Gastrocnemius medialis (tissue), 4 donors: ENCODE results near the gene BACH1.

Source experiments
- POLR2A ChIP-seq, 2 donors: fragments of 450-650 bp; IDR thresholded peaks; one replicate each; pipeline ENCODE4 v1.6.1; 2017; ENCODE audit warnings: antibody characterized with exemption in 2 of 2, mild to moderate bottlenecking in 2 of 2, moderate library complexity in 2 of 2
- TF ChIP-seq, protein P1 (sequence below), 5 experiments: fragments of 450-650 bp in 3 of 5; fragments of 200-600 bp in 2 of 5; sonication (generic) in 2 of 5; IDR thresholded peaks in 4 of 5; conservative IDR thresholded peaks in 1 of 5; 1 replicate in 4 of 5; 2 replicates in 1 of 5; pipeline ENCODE4 v1.5.1; 2016 to 2019; ENCODE audit warnings: antibody characterized with exemption in 5 of 5, mild to moderate bottlenecking in 3 of 5, moderate library complexity in 3 of 5

DNA sequence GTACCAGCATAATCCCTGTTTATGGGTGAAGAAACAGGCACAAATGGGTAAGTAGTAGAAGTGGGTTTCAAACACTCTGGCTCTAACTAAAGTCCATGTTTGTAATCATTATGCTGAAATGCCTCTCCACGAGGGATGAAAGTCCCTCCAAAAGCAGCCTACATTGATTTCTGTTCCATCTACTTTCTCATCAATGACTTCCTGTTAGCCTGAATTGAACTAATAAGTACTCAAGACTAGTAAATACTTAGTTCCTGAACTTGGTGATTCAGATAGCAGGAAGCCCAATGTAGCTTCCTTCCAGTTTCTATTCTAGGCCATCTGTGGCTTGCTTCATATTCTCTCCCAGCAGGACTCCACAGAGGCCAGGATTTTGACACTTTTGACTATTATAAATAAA lies 11.3 kb upstream of the BACH1 start:
- TF ChIP-seq POLR2A (IDR thresholded peaks at IDR 0.05), result no peak
- TF ChIP-seq, protein P1, sequence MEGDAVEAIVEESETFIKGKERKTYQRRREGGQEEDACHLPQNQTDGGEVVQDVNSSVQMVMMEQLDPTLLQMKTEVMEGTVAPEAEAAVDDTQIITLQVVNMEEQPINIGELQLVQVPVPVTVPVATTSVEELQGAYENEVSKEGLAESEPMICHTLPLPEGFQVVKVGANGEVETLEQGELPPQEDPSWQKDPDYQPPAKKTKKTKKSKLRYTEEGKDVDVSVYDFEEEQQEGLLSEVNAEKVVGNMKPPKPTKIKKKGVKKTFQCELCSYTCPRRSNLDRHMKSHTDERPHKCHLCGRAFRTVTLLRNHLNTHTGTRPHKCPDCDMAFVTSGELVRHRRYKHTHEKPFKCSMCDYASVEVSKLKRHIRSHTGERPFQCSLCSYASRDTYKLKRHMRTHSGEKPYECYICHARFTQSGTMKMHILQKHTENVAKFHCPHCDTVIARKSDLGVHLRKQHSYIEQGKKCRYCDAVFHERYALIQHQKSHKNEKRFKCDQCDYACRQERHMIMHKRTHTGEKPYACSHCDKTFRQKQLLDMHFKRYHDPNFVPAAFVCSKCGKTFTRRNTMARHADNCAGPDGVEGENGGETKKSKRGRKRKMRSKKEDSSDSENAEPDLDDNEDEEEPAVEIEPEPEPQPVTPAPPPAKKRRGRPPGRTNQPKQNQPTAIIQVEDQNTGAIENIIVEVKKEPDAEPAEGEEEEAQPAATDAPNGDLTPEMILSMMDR (IDR thresholded peaks at IDR 0.05 in 4 of 5, conservative IDR thresholded peaks at IDR 0.05 in 1 of 5), result no peak
